ENCODE data around the gene DNAJC2. TPM values are rescaled to one million over a fixed set of nuclear protein-coding genes. Genes with fewer than 3 reads are reported as not detected.

The DNAJC2 gene
- total RNA-seq, 1 experiment from 2014 or later = 29.3 TPM

DNA sequence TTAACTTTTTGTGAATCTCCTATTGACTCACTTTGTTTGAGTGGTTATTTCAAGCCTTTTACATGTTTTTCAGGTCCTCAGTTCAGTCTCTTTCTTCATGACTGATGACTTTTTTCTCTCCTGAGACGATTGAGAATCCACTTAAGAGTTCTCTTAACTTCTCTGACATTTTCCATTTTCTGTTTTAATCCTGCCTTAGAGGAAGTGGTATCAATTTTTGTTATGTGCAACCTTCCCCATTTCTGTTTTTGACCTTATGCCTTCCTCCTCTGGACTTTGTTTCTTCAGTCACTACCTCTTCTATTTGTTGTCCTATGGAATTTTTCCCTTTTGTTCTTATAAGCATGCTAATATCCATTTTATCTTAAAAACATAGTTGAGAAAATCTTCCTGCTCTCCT is 5.2 kb upstream of the DNAJC2 start:
- DNase-seq (ENCODE audit: low read depth in 1 of 2, low spot score in 2 of 2) = no peak
- Histone ChIP-seq H3K4me3 (no peak overlapping the region), H3K9me3 (replicated peaks) (no peaks in the 10 kb centered on the region), H3K4me1 (replicated peaks) (peaks cover 14% of the 10 kb centered on the region), H3K27ac (no peak overlapping the region), H3K36me3 (peaks cover 41% of the 10 kb centered on the region), H3K27me3 (replicated peaks) (no peaks in the 10 kb centered on the region)

- no peak for DNase-seq (ENCODE audit: low read depth in 1 of 2, low spot score in 2 of 2)
- Histone ChIP-seq H3K27ac (no peak overlapping the region), H3K36me3 (peaks cover 37% of the 10 kb centered on the region), H3K9me3 (replicated peaks) (no peaks in the 10 kb centered on the region), H3K4me3 (peak overlapping the region; percentile 76; the same call in 1 of the 2 replicates), H3K4me1 (replicated peaks) (peaks cover 14% of the 10 kb centered on the region), H3K27me3 (replicated peaks) (no peaks in the 10 kb centered on the region)
Measured at GRCh38 chr7:103348959-103349358, 4.4 kb upstream of the DNAJC2 start.

DNA sequence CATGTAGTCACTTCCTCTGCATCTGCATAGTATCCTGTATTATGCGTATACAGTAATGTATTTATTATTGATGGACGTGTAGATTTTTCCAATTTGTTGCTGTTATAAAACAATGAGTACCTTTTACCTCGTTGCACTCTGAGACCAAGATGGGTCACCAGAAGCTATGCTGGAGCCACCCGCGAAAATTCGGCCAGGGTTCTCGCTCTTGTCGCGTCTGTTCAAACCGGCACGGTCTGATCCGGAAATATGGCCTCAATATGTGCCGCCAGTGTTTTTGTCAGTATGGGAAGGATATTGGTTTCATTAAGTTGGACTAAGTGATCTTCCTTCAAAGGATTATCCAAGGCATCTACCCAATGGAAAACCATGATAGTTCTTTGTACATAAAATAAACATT is 3.9 kb upstream of the DNAJC2 start:
- H3K4me3 ChIP-seq = peak overlapping the region; percentile 76
- H3K27ac ChIP-seq = no peak overlapping the region
- H3K36me3 ChIP-seq = peaks cover 34% of the 10 kb centered on the region
- H3K4me1 ChIP-seq (replicated peaks) = peaks cover 17% of the 10 kb centered on the region
- no peaks in the 10 kb centered on the region for H3K9me3 ChIP-seq (replicated peaks)
- no peak for DNase-seq (ENCODE audit: low read depth in 1 of 2, low spot score in 2 of 2)
- H3K27me3 ChIP-seq (replicated peaks) = no peaks in the 10 kb centered on the region

GRCh38 chr7:103347507-103348267 is 3.1 kb upstream of the DNAJC2 start, which contains the start of gene PSMC2:
Gene PSMC2, plus strand, starts transcription at chr7:103347643. Its CDS starts 69 bp downstream, at chr7:103347712.
- Histone ChIP-seq H3K36me3 (peaks cover 31% of the 10 kb centered on the region), H3K27me3 (replicated peaks) (no peaks in the 10 kb centered on the region), H3K4me3 (peak within 1 kb of the TSS; percentile 76), H3K9me3 (replicated peaks) (no peaks in the 10 kb centered on the region), H3K27ac (peak within 1 kb of the TSS; percentile 74), H3K4me1 (replicated peaks) (peaks cover 20% of the 10 kb centered on the region)
- DNase-seq (ENCODE audit: low read depth in 1 of 2, low spot score in 2 of 2) = peak; percentile 79 to 86

- no peaks in the 10 kb centered on the region for H3K9me3 ChIP-seq (replicated peaks)
- peaks cover 20% of the 10 kb centered on the region for H3K4me1 ChIP-seq (replicated peaks)
- no peak for DNase-seq (ENCODE audit: low read depth in 1 of 2, low spot score in 2 of 2)
- H3K4me3 ChIP-seq = no peak overlapping the region
- H3K36me3 ChIP-seq = peaks cover 36% of the 10 kb centered on the region
- H3K27ac ChIP-seq = no peak overlapping the region
- no peaks in the 10 kb centered on the region for H3K27me3 ChIP-seq (replicated peaks)
Measured at GRCh38 chr7:103346396-103346795, 1.8 kb upstream of the DNAJC2 start.

DNA sequence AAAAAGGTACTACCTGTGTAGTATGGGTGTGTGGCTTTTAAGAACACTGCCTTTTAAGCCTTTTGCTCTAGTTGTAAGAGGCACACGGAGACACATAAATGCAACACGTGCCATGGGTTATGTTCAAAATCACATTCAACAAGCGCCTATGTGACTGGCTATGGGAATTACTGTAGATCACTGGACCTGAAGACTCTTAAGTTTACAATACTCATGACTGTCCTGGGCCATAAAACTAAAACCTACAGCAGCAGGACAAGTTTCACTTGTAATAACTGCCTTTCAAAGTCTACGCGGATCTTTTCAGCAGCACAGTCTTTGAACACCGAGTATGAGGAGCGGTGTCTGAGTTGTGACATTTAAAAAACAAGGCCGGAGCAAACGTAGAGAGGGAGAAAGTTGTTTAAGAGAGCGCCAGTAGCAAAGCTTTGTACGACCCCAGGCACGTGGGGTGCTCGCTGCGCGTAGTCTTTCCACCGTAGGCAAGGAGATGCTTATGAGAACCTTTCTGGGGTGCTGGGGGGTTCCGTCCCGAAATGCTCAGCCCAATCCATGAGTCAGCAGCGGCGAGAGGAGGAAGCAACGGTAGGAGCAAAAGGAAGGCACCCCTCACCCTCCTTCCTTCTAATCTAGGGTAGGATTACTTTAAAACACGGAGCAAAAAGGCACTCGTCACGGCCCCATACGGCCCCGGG is 662 bp downstream of the DNAJC2 start:
- DNase-seq (ENCODE audit: low read depth in 1 of 2, low spot score in 2 of 2) = peak in 1 of 2 experiments; percentile 42
- Histone ChIP-seq H3K36me3 (peaks cover 42% of the 10 kb centered on the region), H3K27me3 (replicated peaks) (no peaks in the 10 kb centered on the region), H3K9me3 (replicated peaks) (no peaks in the 10 kb centered on the region), H3K27ac (peak overlapping the region; percentile 71), H3K4me1 (replicated peaks) (peaks cover 17% of the 10 kb centered on the region), H3K4me3 (peak overlapping the region; percentile 84)

DNA sequence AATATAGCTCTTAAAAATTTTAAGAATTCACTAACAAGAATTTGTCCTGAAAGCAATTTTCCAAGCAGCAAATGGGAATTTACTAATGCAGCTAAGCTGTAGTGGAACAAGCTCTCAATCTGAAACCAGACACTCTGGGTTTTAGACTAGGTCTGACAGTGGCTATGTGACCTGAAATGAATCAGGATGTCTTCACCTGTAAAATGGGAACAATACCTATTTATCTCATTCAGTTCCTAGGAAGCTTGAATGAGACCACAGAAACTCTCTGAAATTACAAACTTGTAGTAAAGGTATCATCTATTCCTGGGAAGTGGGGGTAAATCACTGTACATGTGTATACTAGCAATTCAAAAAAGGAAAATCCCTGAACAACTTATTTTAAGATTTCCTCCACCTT is 1.2 kb downstream of the DNAJC2 start:
- no peak for DNase-seq (ENCODE audit: low read depth in 1 of 2, low spot score in 2 of 2)
- peak overlapping the region; percentile 84 for H3K4me3 ChIP-seq
- H3K36me3 ChIP-seq = peaks cover 44% of the 10 kb centered on the region
- no peaks in the 10 kb centered on the region for H3K27me3 ChIP-seq (replicated peaks)
- peaks cover 14% of the 10 kb centered on the region for H3K4me1 ChIP-seq (replicated peaks)
- no peaks in the 10 kb centered on the region for H3K9me3 ChIP-seq (replicated peaks)
- H3K27ac ChIP-seq = no peak overlapping the region

GRCh38 chr7:103341466-103341865 is 3.1 kb downstream of the DNAJC2 start:
- no peaks in the 10 kb centered on the region for H3K27me3 ChIP-seq (replicated peaks)
- peaks cover 61% of the 10 kb centered on the region for H3K36me3 ChIP-seq
- no peaks in the 10 kb centered on the region for H3K9me3 ChIP-seq (replicated peaks)
- H3K27ac ChIP-seq = no peak overlapping the region
- no peak for DNase-seq (ENCODE audit: low read depth in 1 of 2, low spot score in 2 of 2)
- H3K4me1 ChIP-seq (replicated peaks) = peaks cover 6% of the 10 kb centered on the region
- H3K4me3 ChIP-seq = no peak overlapping the region

DNA sequence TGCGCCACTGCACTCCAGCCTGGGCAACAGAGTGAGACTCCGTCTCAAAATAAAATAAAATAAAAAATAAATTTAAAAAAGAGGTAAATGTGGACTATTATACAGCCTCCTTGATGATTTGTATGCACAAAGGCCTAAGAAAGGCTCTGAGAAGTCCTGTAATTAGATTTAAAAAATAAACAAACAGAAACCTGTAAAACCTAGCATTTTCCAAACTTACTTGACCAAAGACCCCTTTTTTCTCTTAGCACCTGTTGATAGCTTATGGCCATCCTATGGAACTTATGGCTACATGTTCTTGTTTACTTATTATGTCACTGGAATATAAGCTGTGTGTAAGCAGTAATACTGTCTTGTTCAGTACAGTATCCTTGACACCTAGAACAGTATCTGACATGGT is 5.7 kb downstream of the DNAJC2 start:
- Histone ChIP-seq H3K27ac (no peak overlapping the region), H3K4me3 (no peak overlapping the region), H3K36me3 (peaks cover 78% of the 10 kb centered on the region), H3K27me3 (replicated peaks) (no peaks in the 10 kb centered on the region), H3K9me3 (replicated peaks) (no peaks in the 10 kb centered on the region), H3K4me1 (replicated peaks) (peaks cover 6% of the 10 kb centered on the region; the same call in 1 of the 2 replicates)
- DNase-seq (ENCODE audit: low read depth in 1 of 2, low spot score in 2 of 2) = no peak

DNA sequence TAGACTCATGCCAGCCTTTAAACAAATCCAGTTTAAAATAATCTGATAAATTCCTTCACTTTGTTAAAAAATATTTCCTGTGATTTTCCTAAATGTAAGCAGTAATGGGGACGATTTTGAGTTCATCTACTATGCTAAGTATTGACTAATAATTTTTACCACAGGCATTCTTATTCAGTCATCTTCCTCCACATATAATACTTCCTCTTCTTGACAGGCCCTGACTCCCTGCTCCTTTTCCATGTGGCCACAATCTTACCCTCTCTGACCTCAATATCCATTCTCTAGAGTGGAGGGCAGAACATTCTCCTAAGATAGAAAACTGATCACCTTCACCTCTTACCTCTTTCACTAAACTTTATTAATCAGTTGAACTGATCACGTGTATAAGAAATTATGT is 7.8 kb downstream of the DNAJC2 start:
- Histone ChIP-seq H3K4me1 (replicated peaks) (no peaks in the 10 kb centered on the region), H3K4me3 (no peak overlapping the region), H3K9me3 (replicated peaks) (no peaks in the 10 kb centered on the region), H3K27ac (no peak overlapping the region), H3K36me3 (peaks cover 77% of the 10 kb centered on the region), H3K27me3 (replicated peaks) (no peaks in the 10 kb centered on the region)
- no peak for DNase-seq (ENCODE audit: low read depth in 1 of 2, low spot score in 2 of 2)

- no peaks in the 10 kb centered on the region for H3K9me3 ChIP-seq (replicated peaks)
- H3K4me1 ChIP-seq (replicated peaks) = no peaks in the 10 kb centered on the region
- no peaks in the 10 kb centered on the region for H3K27me3 ChIP-seq (replicated peaks)
- no peak overlapping the region for H3K27ac ChIP-seq
- no peak for DNase-seq (ENCODE audit: low read depth in 1 of 2, low spot score in 2 of 2)
- H3K4me3 ChIP-seq = no peak overlapping the region
- H3K36me3 ChIP-seq = peaks cover 63% of the 10 kb centered on the region
Measured at GRCh38 chr7:103325744-103326143, 18.8 kb downstream of the DNAJC2 start.

- Histone ChIP-seq H3K9me3 (replicated peaks) (no peaks in the 10 kb centered on the region), H3K27ac (no peak overlapping the region), H3K4me3 (no peak overlapping the region), H3K4me1 (replicated peaks) (no peaks in the 10 kb centered on the region), H3K27me3 (replicated peaks) (no peaks in the 10 kb centered on the region), H3K36me3 (peaks cover 97% of the 10 kb centered on the region)
- no peak for DNase-seq (ENCODE audit: low read depth in 1 of 2, low spot score in 2 of 2)
Measured at GRCh38 chr7:103317009-103317408, 27.6 kb downstream of the DNAJC2 start.

DNA sequence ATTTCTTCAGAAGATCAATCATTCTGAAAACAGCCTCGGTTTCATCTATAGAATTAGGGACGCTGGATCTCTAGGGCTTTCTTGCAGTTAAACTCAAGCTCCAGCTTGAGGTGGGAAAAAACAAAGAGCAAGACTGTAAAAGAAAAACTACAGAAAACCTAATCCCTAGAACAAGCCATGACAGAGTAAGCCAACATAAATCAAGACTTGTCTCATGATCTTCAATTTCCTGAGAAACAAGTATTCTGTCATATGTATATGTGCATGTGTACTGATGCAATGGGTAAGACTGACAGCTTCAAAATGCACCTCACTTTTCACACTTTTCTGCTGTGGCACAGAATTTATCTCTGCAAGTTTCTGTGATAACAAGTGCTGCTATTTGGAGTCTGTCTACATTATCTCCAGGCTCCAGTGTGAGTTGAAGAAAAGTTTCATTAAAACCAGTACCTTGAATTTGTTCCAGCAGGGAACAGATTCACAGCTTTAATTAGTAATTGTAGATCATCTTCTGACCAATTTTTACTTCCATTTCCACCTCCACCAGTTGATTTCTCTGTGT is 28.1 kb downstream of the DNAJC2 start:
- Histone ChIP-seq H3K27me3 (replicated peaks) (no peaks in the 10 kb centered on the region), H3K27ac (no peak overlapping the region), H3K4me1 (replicated peaks) (no peaks in the 10 kb centered on the region), H3K36me3 (peaks cover 97% of the 10 kb centered on the region), H3K4me3 (no peak overlapping the region), H3K9me3 (replicated peaks) (no peaks in the 10 kb centered on the region)
- DNase-seq (ENCODE audit: low read depth in 1 of 2, low spot score in 2 of 2) = no peak

GRCh38 chr7:103314852-103315251 is 29.7 kb downstream of the DNAJC2 start:
- H3K27me3 ChIP-seq (replicated peaks) = no peaks in the 10 kb centered on the region
- no peaks in the 10 kb centered on the region for H3K4me1 ChIP-seq (replicated peaks)
- H3K4me3 ChIP-seq = no peak overlapping the region
- DNase-seq (ENCODE audit: low read depth in 1 of 2, low spot score in 2 of 2) = no peak
- no peaks in the 10 kb centered on the region for H3K9me3 ChIP-seq (replicated peaks)
- peaks cover 99% of the 10 kb centered on the region for H3K36me3 ChIP-seq
- no peak overlapping the region for H3K27ac ChIP-seq
